ENCODE measurements around the gene KATNAL2.

- TF ChIP-seq EZH2 (IDR thresholded peaks at IDR 0.05; ENCODE audit: borderline replicate concordance) (no peak), CTCF (IDR thresholded peaks at IDR 0.05; ENCODE audit: poor library complexity) (no peak)
These were observed 2.7 kb downstream of the KATNAL2 start for GRCh38 chr18:46920067-46920466.
